ENCODE data around the gene SGO2.

- peak; percentile 40 for TF ChIP-seq CTCF (conservative IDR thresholded peaks at IDR 0.05 in 1 of 2, IDR thresholded peaks at IDR 0.05 in 1 of 2; ENCODE audit: extremely low read depth in 1 of 2, insufficient read depth in 1 of 2, low read depth in 1 of 2, low read length in 2 of 2)
- TF ChIP-seq EZH2 (IDR thresholded peaks at IDR 0.05; ENCODE audit: borderline replicate concordance, low read length) = no peak
Measured at GRCh38 chr2:200575957-200576356, 50.0 kb downstream of the SGO2 start.
